Astrocyte of the cerebellum (primary cell): ENCODE measurements around the gene COL4A6.
"Not testable (repeated sequence)": the region's sequence is repeated elsewhere in the genome, so short reads cannot be mapped to it uniquely, and the experiment has no call there.

Experiments
- DNase-seq: peaks from one replicate; pipeline ENCODE4 v3.0.0-alpha.2; 2011; ENCODE audit warnings: low read depth
- H3K4me3 ChIP-seq: 2 replicates; pipeline ENCODE4 v1.5.1; 2011; ENCODE audit warnings: mild to moderate bottlenecking, low read depth, low read length, moderate library complexity
- in situ Hi-C: cut with HindIII; loops from 2 replicates; pipeline ENCODE4 v1.10.0; 2017; ENCODE audit warnings: low sequenced_read_pairs
- TF ChIP-seq, protein P1 (sequence below): IDR thresholded peaks from 2 replicates; pipeline ENCODE4 v1.5.1; 2012; ENCODE audit warnings: low read length, low read depth, moderate library complexity, mild to moderate bottlenecking; ENCODE audit errors: missing control alignments

The COL4A6 gene

DNA sequence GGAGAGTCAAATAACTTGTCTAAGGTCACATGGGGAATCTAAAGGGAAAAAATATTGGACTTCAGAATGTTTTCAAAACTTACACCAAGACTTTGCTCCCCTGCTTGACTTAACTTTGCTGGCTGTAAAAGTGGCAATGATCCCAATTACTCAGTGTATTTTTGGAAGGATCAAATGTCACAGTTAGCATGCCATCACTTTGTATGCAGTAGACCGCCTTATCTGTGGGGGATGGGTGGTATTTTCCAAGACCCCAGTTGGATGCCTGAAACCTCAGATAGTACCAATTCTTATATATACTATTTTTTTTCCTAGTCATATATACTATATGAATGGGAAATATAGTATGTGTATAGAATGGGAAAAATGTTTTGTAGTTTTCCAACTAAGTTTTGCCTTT is 53.4 kb downstream of the COL4A6 start:
- H3K4me3 ChIP-seq = no peak overlapping the region
- in situ Hi-C loops = no loop called here
- TF ChIP-seq, protein P1, sequence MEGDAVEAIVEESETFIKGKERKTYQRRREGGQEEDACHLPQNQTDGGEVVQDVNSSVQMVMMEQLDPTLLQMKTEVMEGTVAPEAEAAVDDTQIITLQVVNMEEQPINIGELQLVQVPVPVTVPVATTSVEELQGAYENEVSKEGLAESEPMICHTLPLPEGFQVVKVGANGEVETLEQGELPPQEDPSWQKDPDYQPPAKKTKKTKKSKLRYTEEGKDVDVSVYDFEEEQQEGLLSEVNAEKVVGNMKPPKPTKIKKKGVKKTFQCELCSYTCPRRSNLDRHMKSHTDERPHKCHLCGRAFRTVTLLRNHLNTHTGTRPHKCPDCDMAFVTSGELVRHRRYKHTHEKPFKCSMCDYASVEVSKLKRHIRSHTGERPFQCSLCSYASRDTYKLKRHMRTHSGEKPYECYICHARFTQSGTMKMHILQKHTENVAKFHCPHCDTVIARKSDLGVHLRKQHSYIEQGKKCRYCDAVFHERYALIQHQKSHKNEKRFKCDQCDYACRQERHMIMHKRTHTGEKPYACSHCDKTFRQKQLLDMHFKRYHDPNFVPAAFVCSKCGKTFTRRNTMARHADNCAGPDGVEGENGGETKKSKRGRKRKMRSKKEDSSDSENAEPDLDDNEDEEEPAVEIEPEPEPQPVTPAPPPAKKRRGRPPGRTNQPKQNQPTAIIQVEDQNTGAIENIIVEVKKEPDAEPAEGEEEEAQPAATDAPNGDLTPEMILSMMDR = no peak
- no peak for DNase-seq

DNA sequence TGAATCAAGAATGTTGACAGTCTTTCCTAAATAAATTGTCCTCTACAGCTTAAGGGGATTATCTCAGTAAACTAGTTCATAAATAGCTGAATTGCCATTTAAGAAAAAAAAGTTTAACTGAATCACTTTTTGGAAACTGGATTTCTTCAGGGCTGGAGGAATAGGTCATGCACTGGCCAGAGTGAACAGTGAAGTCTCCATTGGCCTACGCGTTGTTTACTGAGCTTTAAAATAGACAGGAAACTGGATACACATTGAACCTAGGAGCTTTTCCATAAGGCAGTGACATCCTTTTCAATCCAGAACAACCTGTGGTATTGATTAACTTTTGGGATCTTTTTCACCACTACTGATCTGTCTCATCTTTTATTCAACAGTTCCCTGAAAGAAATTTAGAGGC is 58.0 kb downstream of the COL4A6 start:
- TF ChIP-seq, protein P1 = no peak
- in situ Hi-C loops = no loop called here
- DNase-seq = no peak
- H3K4me3 ChIP-seq = no peak overlapping the region

DNA sequence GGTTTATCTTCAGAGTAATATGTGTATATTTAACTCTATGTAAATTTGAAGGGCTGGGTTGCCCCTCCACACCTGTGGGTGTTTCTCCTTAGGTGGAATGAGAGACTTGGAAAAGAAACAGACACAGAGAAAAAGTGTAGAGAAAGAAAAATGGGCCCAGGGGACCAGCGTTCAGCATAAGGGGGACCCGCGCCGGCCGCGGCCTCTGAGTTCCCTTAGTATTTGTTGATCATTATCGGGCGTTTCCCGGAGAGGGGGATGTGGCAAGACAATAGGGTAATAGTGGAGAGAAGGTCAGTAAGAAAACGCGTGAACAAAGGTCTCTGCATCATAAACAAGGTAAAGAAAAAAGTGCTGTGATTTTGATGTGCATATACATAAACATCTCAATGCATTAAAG is 61.4 kb downstream of the COL4A6 start:
- DNase-seq, H3K4me3 ChIP-seq, in situ Hi-C loops: not testable (repeated sequence)

DNA sequence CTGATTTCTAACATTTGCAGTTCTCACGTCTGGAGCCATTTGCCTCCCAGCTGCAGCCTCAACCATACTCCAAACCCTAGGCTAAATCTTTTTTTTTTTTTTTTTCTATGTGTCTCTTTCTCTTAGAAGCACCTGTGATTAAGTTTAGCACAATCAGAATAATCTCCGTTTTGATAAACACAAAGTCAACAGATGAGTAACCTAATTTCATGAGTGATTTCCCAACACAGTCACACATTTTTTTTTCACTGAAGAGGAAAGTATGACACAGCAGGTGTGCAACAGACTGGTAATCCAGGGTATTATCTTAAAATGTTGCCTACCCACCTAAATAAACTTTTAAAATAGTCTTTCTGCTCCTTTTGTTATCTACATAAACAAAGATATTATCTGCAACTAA is 62.6 kb downstream of the COL4A6 start:
- DNase-seq, in situ Hi-C loops, H3K4me3 ChIP-seq: not testable (repeated sequence)

DNA sequence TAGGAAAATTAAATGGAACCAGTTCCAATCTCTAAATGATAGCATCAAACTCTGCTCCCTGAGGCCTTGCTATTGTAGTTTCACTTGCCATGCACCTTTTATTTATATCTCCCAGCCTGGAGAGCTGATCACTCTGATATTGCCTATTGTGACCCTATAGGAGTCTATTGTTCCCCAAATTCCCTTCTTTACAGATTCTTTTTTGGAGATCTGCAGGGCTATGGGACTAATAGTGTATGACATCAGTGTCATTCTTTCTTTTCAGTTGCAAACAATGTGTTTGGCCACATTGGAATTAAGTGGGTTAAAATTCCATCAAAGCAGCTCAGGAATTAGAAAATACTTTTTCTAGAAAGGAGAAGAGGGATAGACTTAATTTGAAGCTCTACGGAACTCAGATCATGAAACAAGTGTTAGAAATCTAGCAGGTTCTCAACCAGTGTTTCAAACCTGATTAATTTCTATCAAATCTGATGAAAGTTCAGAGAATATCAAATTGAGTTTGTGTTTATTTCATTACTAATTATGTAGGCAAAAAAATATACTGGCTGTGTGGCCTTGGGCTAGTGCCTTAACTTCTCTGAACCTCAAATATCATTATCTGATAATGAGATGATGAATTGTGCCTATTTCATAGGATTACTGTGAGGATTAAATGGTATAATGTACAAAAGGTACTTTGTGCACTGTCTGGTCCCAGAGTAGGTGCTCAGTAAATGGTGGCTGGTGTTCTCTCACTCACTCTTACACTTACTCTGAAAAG is 71.4 kb downstream of the COL4A6 start:
- in situ Hi-C loops = no loop called here
- no peak overlapping the region for H3K4me3 ChIP-seq
- TF ChIP-seq, protein P1 = no peak
- no peak for DNase-seq

DNA sequence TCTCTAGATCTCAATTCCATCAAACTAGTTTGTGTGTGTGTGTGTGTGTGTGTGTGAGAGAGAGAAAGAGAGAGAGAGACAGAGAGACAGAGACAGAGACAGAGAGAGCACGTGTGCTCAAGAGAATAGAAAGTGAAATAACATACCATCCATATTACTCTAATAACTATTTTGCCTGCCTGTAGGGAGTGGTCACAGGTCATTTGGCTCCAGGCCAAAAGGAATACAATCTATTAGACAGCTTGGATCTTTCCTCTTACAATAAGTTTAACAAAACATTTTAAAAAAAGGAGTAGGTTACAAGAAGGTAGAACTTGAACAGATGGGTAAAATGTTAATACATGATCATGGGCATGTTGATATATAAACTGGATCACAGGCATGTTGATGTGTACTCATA is 76.2 kb downstream of the COL4A6 start:
- no peak overlapping the region for H3K4me3 ChIP-seq
- in situ Hi-C loops = no loop called here
- TF ChIP-seq, protein P1 = no peak
- DNase-seq = no peak

DNA sequence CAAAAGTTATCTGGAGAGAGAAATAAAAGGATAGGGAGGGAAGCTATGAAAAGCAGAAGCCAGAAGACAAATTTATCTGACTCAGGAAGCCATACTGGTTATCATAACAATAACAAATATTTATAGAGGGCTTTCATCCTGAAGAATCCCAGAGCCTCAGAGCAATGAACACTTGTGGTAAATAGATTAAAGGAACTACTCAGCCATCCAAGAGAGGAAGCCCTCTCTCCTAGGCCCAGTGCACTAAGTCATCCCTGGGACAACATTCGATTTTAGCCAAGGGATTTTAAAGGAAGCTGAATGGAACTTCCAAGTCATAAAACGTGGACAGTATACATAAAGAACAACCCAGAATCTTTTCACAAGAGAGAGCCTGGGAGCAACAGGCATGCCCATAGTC is 76.9 kb downstream of the COL4A6 start:
- no peak for DNase-seq
- in situ Hi-C loops = no loop called here

More for the DNA sequence above, 76.9 kb downstream of the COL4A6 start:
- H3K4me3 ChIP-seq = no peak overlapping the region
- TF ChIP-seq, protein P1 = no peak
